Panc1 (cell line): ENCODE data around the gene CDH12.

Experiments used
- POLR2AphosphoS5 ChIP-seq: IDR thresholded peaks from 2 replicates; pipeline ENCODE4 v1.6.1; 2012; ENCODE audit warnings: mild to moderate bottlenecking, low read depth, low read length, moderate library complexity
- TF ChIP-seq, protein P1 (sequence below): fragments of 450-650 bp; IDR thresholded peaks from 2 replicates; pipeline ENCODE4 v1.5.1; 2017; ENCODE audit warnings: mild to moderate bottlenecking

DNA sequence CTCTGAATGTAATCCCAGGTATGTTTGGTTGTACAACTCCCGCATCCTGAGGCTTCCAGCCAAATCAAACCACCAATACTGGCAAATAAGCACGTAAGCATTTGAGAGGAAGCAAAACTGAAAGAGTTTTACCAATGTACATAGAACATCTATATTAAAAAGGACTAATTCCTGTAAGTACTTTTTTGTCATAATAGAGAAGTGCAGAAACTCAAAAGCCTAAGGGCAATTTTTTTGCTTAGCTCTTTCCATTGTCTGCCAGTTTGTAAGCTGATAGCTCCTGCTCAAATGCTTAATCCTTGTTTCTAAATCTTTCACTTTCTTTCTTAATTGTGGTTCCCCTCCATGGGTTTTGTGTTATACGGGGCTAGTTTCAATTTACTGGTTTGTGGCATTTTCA lies 1151.8 kb downstream of the CDH12 start:
- TF ChIP-seq, protein P1, sequence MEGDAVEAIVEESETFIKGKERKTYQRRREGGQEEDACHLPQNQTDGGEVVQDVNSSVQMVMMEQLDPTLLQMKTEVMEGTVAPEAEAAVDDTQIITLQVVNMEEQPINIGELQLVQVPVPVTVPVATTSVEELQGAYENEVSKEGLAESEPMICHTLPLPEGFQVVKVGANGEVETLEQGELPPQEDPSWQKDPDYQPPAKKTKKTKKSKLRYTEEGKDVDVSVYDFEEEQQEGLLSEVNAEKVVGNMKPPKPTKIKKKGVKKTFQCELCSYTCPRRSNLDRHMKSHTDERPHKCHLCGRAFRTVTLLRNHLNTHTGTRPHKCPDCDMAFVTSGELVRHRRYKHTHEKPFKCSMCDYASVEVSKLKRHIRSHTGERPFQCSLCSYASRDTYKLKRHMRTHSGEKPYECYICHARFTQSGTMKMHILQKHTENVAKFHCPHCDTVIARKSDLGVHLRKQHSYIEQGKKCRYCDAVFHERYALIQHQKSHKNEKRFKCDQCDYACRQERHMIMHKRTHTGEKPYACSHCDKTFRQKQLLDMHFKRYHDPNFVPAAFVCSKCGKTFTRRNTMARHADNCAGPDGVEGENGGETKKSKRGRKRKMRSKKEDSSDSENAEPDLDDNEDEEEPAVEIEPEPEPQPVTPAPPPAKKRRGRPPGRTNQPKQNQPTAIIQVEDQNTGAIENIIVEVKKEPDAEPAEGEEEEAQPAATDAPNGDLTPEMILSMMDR = no peak
- TF ChIP-seq POLR2AphosphoS5 = no peak
